ENCODE results near the gene OR10A3.

The OR10A3 gene

GRCh38 chr11:7894251-7894650 lies 47.3 kb downstream of the OR10A3 start:
- FAIRE-seq, result no peak
- DNase-seq (ENCODE audit: extremely low spot score, insufficient read length, low read depth), result no peak

GRCh38 chr11:7893796-7894195 lies 47.7 kb downstream of the OR10A3 start:
- FAIRE-seq (no peak), DNase-seq (ENCODE audit: extremely low spot score, insufficient read length, low read depth) (no peak)

GRCh38 chr11:7892840-7893254 lies 48.7 kb downstream of the OR10A3 start:
- peak; percentile 80 for FAIRE-seq
- no peak for DNase-seq (ENCODE audit: extremely low spot score, insufficient read length, low read depth)

- FAIRE-seq, result no peak
Measured at GRCh38 chr11:7892059-7892699, 49.3 kb downstream of the OR10A3 start.

GRCh38 chr11:7890417-7891172 lies 50.9 kb downstream of the OR10A3 start:
- no peak for DNase-seq (ENCODE audit: extremely low spot score, insufficient read length, low read depth)
- peak; percentile 33 for FAIRE-seq

More at GRCh38 chr11:7892059-7892699, 49.3 kb downstream of the OR10A3 start:
- DNase-seq (ENCODE audit: extremely low spot score, insufficient read length, low read depth), result no peak

- peak; percentile 24 for FAIRE-seq
- no peak for DNase-seq (ENCODE audit: extremely low spot score, insufficient read length, low read depth)
Measured at GRCh38 chr11:7889985-7890384, 51.5 kb downstream of the OR10A3 start.
